NCI-H1092 (cell line): ENCODE data around the gene ANKRD24.
"Not testable (repeated sequence)": the region's sequence is repeated elsewhere in the genome, so short reads cannot be mapped to it uniquely, and the experiment has no call there.

Experiments used
- DNase-seq: peaks from one replicate; lab custom pipeline; 2025; lab: John Stamatoyannopoulos, UW

ANKRD24 gene

DNA sequence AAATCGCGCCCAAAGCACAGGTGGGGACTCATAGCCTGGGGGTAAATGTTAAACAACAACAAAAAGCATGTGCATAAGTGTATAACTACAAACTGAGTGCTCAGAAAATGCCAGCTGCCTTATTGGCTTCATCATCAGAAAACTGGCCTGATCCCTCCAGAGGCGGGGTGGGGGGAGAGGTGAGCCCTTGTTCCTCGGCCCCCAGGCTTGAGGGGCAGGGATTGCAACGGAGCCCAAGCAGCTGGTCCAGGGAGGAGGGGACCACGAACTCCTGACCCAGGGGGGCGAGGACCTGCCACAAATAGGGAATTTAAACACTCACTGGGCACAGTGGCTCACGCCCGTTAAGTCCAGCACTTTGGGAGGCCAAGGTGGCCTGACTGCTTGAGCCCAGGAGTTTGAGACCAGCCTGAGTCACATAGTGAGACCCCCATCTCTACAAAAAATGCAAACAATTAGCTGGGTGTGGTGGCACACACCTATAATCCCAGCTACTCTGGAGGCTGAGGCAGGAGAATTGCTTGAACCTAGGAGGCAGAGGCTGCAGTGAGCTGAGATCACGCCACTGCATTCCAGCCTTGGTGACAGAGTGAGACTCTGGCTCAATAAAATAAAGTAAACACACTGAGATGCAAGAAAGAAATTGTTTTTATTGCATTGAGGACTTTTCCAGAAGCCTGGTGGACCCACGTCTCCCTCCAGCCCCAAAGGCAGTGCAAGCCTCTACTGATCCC lies 8.8 kb upstream of the ANKRD24 start:
- no peak for DNase-seq

DNA sequence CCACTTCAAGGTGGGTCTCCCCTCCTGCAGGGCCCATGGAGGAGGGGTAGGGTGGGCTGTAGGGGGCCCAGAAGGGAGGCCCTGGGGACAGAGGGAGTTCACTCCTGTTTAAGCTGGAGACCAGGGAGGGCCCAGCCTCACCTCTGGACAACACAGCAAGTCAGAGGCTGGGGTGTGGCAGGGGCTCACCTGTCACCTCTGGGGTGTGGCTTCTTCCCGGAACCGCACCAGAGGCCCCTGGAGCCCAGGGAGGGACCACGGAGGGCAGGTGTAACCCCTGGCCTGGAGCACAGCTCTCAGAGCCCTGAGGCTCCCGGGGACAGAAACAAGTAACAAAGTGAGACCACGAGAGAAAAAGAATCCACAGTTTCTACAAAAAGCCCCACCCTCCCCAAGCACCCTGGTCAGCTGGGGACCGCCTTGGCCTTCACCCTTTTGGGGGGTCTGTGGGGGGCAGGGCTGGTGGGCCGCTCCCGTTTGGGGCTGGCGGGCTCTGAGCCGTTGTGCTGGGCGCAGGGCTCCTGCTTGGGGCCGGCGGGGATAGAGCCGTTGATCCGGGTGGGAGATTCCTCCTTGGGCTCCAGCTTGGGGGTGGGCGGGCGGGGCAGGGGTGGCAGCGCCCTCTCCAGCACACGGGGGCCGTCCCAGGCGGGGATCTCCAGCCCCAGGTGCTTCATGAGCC lies 8.1 kb upstream of the ANKRD24 start:
- DNase-seq, result no peak

DNA sequence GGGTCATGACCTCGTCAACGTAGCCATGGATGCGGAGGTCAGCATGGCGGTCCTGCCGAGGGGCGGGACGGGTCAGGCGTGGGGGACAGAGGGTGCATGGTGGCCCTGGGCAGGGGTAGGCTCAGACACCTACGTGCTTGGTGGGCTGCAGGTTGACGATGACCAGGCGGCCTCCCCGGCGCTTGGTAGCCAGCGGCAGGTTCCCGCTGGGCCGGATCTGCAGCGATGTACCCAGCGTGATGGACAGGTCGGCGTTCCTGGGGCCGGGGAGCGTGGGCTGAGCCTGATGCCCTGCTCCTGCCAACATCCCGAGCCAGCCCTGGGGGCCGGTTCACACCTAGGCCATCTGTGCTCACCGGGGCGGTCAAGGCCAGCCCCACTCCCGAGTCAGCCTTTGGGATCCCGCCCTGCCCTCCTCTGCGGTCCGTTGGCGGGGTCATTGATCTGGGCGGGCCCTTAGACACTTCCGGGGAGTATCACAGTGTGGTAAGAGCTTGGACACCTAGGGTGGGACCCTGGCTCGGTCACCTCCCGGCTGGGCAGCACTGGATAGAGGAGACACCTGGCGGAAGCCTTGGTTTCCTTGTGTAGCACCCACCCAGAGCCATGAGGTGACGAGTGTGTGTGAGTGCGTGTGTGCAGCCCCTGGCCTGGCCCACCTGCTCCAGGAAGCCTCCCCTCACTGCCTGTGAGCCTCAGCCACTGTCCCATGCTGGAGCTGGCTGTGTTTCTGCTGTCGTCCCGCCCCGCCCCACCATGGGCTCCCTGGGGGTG lies 7.4 kb upstream of the ANKRD24 start:
- DNase-seq, result no peak

DNA sequence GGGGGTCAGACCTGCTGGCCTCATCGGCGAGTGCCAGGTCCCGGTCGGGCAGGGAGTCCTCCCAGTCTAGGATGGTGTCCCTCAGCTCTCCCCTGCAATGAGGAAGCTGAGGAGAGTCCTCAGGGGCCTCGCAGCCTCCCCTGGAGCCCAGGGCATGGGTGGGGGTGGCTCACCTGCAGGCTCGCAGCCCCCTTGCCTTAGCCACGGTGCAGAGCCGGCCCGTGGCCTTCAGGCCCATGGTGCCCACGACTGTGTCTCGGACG lies 6.9 kb upstream of the ANKRD24 start:
- DNase-seq, result no peak

DNA sequence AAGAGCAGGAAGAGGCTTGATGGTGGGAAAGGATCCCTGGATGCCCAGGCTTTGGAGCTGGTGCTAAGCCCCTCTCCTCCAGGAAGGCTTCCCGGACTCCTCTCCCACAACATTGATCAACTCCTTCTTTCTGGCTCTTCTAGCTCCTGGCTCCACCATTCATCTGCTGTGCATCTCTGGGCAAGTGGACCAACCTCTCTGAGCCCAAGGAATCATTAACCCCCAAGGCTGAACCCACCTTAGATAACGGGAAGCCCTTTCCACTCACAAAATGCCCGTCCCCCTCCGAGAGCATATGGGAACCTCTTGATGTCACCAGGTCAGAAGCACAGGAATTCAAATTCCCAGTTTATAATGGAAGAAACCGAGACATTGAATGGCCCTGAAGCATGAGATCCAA lies 5.3 kb upstream of the ANKRD24 start:
- no peak for DNase-seq

DNA sequence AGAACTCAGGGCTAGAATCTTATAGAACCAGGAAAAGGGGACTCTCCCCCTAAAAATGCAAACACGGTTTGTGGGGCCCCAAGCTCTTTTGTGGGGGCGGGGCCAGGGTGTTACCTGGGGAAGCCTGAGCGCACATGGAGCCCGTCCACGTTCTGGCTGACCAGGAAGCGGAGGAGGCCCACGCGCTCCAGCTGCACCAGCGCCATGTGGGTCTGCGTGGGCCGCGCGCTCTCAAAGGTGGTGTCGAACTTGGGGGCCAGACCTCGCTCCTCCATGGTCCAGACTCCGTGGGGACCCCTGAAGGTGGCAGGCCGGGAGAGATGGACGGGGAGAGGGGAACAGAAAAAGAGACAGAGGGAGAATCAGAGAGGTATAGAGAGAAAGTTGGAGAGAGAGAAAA lies 3.5 kb upstream of the ANKRD24 start:
- DNase-seq, result no peak

DNA sequence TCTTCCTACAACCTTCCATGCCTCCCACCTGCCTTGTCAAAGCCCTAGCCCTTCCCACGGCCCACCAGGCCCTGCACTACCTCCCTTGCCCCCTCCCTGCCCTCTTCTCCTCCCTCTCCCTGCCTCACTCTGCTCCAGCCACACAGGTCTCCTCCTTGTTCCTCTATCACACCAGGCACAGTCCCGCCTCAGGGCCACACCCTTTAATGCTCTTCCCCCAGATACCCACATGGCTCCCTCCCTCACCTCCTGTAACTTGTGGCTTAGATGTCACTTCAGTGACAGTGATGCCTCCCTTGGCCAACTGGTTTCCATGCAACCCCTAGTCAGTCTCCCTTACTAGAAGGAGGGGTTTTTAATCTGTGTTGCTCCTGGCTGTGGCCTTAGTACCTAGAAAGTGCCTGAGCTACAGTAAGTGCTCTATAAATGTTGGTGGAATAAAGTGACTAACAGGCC lies 1.4 kb upstream of the ANKRD24 start:
- DNase-seq, result no peak

DNA sequence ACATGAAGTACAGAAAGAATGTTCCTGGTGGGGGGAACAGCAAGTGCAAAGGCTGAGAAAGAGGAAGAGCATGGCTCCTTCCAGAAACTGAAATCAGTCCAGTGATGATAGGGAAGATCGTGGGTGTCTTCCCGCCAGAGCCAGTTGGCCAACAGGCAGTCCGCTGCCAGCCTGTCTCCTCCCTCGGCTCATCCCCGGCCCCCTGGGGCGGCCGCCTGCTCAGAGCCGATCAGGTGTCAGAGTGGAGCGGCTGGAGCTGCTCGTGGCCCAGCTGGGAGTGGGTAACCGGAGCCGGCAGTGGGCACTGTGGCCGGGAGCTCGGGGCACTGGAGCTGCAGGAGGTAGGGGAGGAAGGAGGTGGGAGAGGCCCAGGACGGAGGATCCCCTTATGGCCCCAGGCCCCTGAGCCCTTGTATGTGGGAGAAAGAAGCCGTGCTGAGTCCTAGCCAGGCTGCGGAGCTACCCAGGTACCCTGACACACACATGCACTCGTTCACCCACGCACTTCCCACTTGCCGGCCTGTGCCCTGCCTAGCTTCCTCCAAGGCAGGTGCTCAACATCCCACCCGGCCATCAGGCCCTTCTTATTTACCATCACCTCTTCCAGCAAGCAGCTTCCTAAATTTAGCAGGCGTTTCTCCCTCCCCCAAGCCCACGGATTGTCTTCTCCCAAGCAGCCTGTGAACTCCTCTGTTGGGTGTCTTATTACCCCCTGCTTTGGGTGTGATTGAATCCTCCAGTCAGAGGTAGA lies 1.7 kb downstream of the ANKRD24 start:
- DNase-seq, result peak; percentile 61

DNA sequence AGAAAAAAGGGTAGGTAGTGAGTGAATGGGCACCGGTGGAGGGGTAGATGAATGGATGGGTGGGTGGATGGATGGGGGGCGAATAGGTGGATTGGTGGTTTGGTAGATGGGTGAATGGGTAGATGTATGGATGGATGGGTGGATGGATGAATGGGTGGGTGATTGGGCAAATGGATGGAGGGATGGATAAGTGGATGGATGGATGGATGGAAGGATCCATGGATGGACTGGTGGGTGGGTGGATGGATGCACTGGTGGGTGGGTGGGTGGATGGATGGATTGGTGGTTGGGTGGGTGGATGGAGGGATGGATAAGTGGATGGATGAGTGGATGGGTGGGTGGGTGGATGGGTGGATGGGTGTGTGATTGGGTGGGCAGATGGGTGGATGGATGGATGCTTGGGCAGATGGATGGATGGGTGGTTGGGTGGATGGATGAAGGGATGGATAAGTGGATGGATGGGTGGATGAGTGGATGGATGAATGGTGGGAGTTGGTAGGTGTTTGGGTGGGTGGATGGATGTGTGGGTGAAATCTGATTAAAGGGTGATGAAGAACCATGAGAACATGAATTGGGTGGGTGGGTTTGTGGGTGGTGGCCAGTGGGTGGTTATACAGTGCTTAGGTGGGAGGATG lies 2.3 kb downstream of the ANKRD24 start:
- DNase-seq, result no peak

DNA sequence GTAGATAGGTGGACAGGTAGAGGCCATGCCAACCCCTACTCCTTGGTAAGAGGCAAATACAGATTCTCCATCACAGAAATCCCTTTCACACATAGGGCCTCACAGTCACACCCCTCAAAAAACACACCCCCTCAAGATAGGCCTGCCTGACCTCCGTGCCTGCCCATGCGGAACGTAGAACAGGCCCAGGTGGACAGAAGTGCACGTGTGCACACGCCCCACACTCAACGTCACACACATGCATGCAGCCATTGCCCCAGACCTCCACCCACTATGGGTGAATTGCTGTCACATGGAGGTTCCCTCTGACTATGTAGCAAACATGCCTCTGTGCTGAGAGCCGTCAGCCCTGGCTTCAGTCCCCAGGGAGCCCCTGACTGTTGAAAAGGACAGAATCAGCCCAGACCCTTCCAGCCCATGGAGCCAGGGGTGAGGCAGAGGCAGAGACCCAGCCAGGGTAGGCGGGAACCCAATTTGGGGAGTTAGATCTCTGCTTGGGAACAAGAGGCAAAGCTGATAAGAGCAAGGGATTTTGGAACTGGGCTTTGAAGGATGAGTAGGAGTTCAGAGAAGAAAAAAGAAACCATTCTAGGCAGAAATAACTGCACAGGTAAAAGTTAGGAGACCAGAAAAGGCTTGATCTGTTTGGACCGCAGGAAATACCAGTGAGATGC lies 3.1 kb downstream of the ANKRD24 start:
- DNase-seq, result no peak

DNA sequence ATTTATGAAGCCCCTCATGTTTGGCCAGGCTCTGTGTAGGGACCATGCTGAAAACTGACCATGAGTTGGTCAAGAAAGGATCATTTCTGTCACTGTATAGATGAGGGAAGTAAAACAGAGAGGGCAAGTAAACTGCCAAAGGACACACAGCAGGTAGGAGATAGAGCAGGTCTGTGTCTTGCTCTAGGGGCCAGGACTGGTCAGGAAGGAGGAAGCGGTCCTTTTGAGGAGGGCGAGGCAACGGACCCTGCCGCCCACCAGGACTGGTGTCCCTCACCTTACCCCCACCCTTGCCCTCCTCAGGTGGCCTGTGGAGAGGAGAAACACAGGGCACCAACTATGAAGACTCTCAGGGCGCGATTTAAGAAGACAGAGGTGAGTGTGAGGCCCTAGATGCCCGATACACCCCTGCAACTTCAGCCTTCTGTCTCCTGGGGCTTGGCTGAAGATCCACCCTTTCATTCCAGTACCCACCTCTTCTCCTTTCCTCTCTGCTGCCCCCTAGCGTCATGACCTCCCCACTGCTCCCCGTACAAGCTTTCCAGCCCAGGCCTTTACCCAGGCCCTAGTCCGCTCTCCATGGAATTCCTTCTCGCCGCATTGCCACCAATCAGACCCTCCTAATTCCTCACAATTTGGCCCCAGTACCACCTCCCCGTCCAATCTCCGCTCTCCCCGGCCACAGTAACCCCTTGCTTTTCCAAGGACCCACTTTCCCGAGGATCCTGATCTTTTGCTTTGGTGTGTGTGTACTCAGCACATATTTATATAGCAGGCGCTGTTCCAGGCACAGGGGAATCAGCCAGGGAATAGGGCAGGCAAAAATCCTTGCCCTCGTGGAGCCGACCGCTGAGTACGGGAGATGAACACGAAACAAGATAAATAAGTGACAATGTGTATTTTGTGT lies 3.9 kb downstream of the ANKRD24 start:
- peak; percentile 64 for DNase-seq

DNA sequence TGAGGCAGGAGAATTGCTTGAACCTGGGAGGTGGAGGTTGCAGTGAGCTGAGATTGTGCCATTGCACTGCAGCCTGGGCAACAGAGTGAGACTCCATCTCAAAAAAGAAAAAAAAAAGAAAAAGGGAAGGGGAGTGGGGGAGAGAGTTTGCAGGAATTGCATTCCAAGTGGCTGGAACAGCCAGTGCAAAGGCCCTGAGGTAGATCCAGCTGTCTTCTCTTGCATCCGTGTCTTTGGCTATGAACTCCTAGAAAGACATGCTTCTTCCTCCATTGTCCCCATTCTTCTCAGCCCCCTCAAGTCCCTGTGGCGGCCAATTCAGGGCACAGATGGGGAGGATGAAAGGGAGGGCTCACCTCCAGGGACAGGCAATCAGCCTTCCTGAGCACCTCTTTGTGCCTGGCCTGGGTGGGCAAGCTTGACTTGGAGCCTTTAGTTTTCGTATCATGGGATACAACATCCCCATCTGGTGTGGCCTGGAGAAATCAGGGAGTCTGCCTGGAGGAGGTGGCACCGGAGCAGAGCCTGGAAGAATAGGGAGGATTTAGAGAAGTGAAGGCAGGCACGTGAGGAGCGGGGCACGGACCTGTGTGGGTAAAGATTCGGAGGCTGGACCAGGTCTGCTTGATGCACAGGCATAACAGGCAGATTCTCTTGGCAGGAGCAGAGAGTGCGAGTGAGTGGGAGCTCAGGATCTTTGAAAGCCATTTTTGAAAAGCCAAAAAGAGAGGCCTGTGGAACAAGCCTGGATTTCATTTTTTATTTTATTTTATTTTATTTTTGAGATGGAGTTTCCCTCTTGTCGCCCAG lies 5.0 kb downstream of the ANKRD24 start:
- no peak for DNase-seq

DNA sequence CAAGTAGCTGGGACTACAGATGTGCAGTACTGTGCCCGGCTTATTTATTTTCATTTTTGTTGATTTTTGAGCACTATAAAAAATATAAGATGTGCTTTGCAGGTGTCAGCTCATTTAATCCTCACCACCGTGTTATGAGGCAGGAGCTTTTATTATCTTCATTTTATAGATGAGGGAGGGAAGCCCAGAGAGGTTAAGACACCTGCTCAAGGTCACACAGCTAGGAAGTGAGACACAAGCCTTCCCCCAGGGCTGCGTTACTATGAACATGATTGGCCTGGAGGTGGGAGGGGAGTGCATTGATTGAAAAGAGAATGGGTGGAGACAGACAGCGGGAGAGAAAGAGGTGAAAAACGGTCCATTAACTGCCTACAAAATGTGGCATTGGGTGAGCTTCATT lies 7.2 kb downstream of the ANKRD24 start:
- DNase-seq, result no peak

DNA sequence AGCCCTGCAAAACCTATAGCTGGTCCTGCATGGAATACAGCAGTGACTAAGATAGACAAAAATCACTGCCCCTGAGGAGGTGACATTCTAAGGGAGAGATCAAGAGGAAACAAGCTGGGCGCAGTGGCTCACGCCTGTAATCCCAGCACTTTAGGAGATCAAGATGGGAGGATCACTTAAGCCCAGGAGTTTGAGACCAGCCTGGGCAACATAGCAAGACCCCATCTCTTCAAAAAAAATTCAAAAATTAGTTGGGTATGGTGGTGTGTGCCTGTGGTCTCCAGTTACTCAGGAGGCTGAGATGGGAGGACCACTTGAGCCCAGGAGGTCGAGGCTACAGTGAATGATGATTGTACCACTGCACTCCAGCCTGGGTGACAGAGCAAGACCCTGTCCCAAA lies 10.0 kb downstream of the ANKRD24 start:
- DNase-seq, result not testable (repeated sequence)

DNA sequence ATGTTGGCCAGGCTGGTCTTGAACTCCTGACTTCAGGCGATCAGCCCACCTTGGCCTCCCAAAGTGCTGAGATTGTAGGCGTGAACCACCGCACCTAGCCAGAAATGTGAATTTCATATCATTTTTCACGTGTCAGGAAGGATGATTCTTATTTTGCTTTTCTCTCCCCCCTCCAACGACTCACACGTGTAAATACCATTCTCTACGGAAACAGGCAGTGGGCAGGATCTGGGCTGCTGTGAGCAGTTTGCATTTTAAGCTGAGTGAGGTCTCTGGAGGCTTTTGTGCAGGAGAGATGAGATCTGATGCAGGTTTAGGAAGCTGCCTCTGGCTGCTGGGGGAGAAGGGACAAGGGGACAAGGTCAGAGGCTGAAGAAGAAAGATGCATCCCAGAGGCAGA lies 11.9 kb downstream of the ANKRD24 start:
- no peak for DNase-seq

DNA sequence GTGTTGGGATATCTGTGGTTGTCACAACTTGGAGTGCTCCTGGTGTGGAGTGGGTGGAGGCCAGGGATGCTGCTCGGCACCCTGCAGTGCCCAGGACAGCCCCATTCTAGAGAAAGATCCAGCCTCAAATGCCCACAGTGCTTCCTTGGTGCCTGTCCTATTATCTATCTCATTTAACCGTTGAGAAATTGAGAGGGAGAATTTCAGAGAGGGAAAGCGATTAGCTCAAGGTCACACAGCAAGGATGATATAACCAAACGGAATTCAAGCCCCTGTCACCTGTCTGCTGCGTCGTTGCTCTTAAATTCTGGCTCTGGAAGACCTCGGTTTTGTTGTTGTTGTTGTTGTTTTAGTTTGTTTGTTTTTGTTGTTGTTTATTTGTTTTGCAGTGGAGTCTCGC lies 13.5 kb downstream of the ANKRD24 start:
- no peak for DNase-seq

DNA sequence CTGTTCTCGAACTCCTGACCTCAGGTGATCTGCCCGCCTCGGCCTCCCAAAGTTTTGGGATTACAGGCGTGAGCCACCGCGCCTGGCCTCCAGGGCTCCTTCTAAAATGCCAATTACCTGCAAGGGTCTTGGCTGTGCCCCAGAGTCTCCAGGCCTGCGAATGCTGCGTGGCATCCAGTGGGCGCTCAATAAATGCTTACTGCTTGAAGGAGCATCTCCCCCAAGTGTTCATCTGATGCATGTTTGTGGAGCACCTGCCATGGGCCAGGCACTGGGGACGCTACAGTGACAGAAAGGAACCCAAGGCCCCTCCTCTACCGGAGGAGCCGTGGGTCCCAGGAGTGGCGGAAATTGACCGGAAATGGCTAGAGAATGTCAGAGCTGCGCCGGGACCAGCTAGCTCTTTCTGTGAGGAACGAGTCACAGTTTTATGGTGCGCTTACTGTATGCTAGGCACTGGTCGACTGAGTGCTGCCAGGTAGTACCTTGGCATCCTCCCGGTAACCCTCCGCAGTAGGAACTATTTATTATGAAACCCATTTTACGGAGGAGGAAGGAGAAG lies 14.2 kb downstream of the ANKRD24 start:
- no peak for DNase-seq

DNA sequence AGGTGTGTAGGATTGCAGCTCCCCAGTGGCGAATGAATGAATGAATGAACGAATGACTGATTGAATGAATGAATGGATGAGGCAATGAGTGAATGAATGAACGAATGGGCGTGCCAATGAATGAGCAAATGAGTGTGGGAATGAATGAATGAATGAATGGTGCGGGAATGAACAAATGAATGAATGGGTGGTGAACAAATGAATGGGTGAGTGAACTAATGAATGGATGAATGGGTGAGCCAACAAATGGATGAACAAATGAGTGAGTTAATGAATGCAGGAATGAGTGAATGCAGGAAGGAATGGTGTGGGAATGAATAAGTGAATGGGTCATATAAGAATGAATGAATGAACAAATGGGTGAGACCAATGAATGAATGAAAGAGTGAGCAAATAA lies 14.7 kb downstream of the ANKRD24 start:
- no peak for DNase-seq
